ENCODE data around the gene ABTB1. TPM values are rescaled to one million over a fixed set of nuclear protein-coding genes. Genes with fewer than 3 reads are reported as not detected.
"Not testable (repeated sequence)": the region's sequence is repeated elsewhere in the genome, so short reads cannot be mapped to it uniquely, and the experiment has no call there.

Gene ABTB1
- total and polyA plus RNA-seq, 4 donors = 28.7 to 263 (median 62.6) TPM

- intact Hi-C loops (cut with DNase I) = loop anchor here in 1 of 2 donors (10.0 kb wide), 1 partner anchor 377 kb away; the partner anchor contains the start of gene SEC61A1
- no peaks in the 10 kb centered on the region for H3K4me1 ChIP-seq (ENCODE audit: control insufficient read depth in 1 of 2, insufficient read depth in 2 of 2, low read length in 2 of 2)
- no peak overlapping the region for H3K27ac ChIP-seq (ENCODE audit: low read depth in 1 of 2, low read length in 2 of 2)
- H3K4me3 ChIP-seq (ENCODE audit: low read length in 2 of 2) = no peak overlapping the region
- H3K36me3 ChIP-seq (ENCODE audit: control insufficient read depth in 1 of 2, insufficient read depth in 2 of 2, low read length in 1 of 2) = no peaks in the 10 kb centered on the region
- WGBS, 2 donors = 94 to 95% methylated on average over 8 of the region's 8 CpGs
- DNase-seq (no peak), ATAC-seq (ENCODE audit: low FRiP score) (no peak)
- no peaks in the 10 kb centered on the region for H3K27me3 ChIP-seq (ENCODE audit: control insufficient read depth in 1 of 2, insufficient read depth in 2 of 2, low read length in 1 of 2)
- H3K9me3 ChIP-seq (ENCODE audit: control insufficient read depth, low read length) = no peaks in the 10 kb centered on the region
These were observed 5.5 kb downstream of the ABTB1 start for GRCh38 chr3:127678315-127678599.

- Histone ChIP-seq H3K4me3 (ENCODE audit: low read length in 2 of 2) (no peak overlapping the region), H3K27me3 (ENCODE audit: control insufficient read depth in 1 of 2, insufficient read depth in 2 of 2, low read length in 1 of 2) (no peaks in the 10 kb centered on the region), H3K4me1 (ENCODE audit: control insufficient read depth in 1 of 2, insufficient read depth in 2 of 2, low read length in 2 of 2) (no peaks in the 10 kb centered on the region), H3K27ac (ENCODE audit: low read depth in 1 of 2, low read length in 2 of 2) (no peak overlapping the region), H3K9me3 (ENCODE audit: control insufficient read depth, low read length) (no peaks in the 10 kb centered on the region), H3K36me3 (ENCODE audit: control insufficient read depth in 1 of 2, insufficient read depth in 2 of 2, low read length in 1 of 2) (no peaks in the 10 kb centered on the region)
- intact Hi-C loops (cut with DNase I) = loop anchor here in 1 of 2 donors (10.0 kb wide), 1 partner anchor 376 kb away; the partner anchor contains the start of gene SEC61A1
- WGBS, 2 donors = 75 to 78% methylated on average over 12 of the region's 12 CpGs
- DNase-seq = peak; percentile 43 to 53
- ATAC-seq (ENCODE audit: low FRiP score) = no peak
These were observed 6.1 kb downstream of the ABTB1 start for GRCh38 chr3:127678611-127679533.

GRCh38 chr3:127679534-127680145, 6.9 kb downstream of the ABTB1 start:
- whole genome bisulfite sequencing, 2 donors = 86 to 88% methylated on average over 21 of the region's 21 CpGs
- no peaks in the 10 kb centered on the region for H3K4me1 ChIP-seq (ENCODE audit: control insufficient read depth in 1 of 2, insufficient read depth in 2 of 2, low read length in 2 of 2)
- ATAC-seq (ENCODE audit: low FRiP score) (no peak), DNase-seq (peak; percentile 34 to 61)
- no peak overlapping the region for H3K4me3 ChIP-seq (ENCODE audit: low read length in 2 of 2)
- intact Hi-C loops (cut with DNase I) = loop anchor here in 1 of 2 donors (10.0 kb wide), 1 partner anchor 375 kb away; the partner anchor contains the start of gene SEC61A1
- H3K9me3 ChIP-seq (ENCODE audit: control insufficient read depth, low read length) = no peaks in the 10 kb centered on the region
- no peaks in the 10 kb centered on the region for H3K27me3 ChIP-seq (ENCODE audit: control insufficient read depth in 1 of 2, insufficient read depth in 2 of 2, low read length in 1 of 2)
- H3K27ac ChIP-seq (ENCODE audit: low read depth in 1 of 2, low read length in 2 of 2) = no peak overlapping the region
- no peaks in the 10 kb centered on the region for H3K36me3 ChIP-seq (ENCODE audit: control insufficient read depth in 1 of 2, insufficient read depth in 2 of 2, low read length in 1 of 2)

- H3K4me3 ChIP-seq (ENCODE audit: low read length in 2 of 2) = no peak overlapping the region
- 95% methylated on average over 20 to 21 of the region's 21 CpGs for WGBS, 2 donors
- DNase-seq (peak; percentile 26 to 66), ATAC-seq (ENCODE audit: low FRiP score) (no peak)
- H3K4me1 ChIP-seq (ENCODE audit: control insufficient read depth in 1 of 2, insufficient read depth in 2 of 2, low read length in 2 of 2) = no peaks in the 10 kb centered on the region
- no peaks in the 10 kb centered on the region for H3K36me3 ChIP-seq (ENCODE audit: control insufficient read depth in 1 of 2, insufficient read depth in 2 of 2, low read length in 1 of 2)
- intact Hi-C loops (cut with DNase I) = no loop called here
- no peaks in the 10 kb centered on the region for H3K9me3 ChIP-seq (ENCODE audit: control insufficient read depth, low read length)
- H3K27me3 ChIP-seq (ENCODE audit: control insufficient read depth in 1 of 2, insufficient read depth in 2 of 2, low read length in 1 of 2) = no peaks in the 10 kb centered on the region
- no peak overlapping the region for H3K27ac ChIP-seq (ENCODE audit: low read depth in 1 of 2, low read length in 2 of 2)
These were observed 7.5 kb downstream of the ABTB1 start for GRCh38 chr3:127680146-127680661.

- no peak for ATAC-seq (ENCODE audit: low FRiP score)
- no peak overlapping the region for H3K4me3 ChIP-seq (ENCODE audit: low read length in 2 of 2)
- no peaks in the 10 kb centered on the region for H3K36me3 ChIP-seq (ENCODE audit: control insufficient read depth in 1 of 2, insufficient read depth in 2 of 2, low read length in 1 of 2)
- intact Hi-C loops (cut with DNase I) = no loop called here
- peak in 1 of 2 donors; percentile 59 for DNase-seq
- H3K27me3 ChIP-seq (ENCODE audit: control insufficient read depth in 1 of 2, insufficient read depth in 2 of 2, low read length in 1 of 2) = no peaks in the 10 kb centered on the region
- no peaks in the 10 kb centered on the region for H3K4me1 ChIP-seq (ENCODE audit: control insufficient read depth in 1 of 2, insufficient read depth in 2 of 2, low read length in 2 of 2)
- H3K27ac ChIP-seq (ENCODE audit: low read depth in 1 of 2, low read length in 2 of 2) = no peak overlapping the region
- no peaks in the 10 kb centered on the region for H3K9me3 ChIP-seq (ENCODE audit: control insufficient read depth, low read length)
- WGBS, 2 donors = 93 to 96% methylated on average over 1 of the region's 1 CpG
These were observed 8.1 kb downstream of the ABTB1 start for GRCh38 chr3:127680798-127681221.

GRCh38 chr3:127682175-127682554, 9.4 kb downstream of the ABTB1 start:
- H3K36me3 ChIP-seq (ENCODE audit: control insufficient read depth in 1 of 2, insufficient read depth in 2 of 2, low read length in 1 of 2); H3K4me3 ChIP-seq (ENCODE audit: low read length in 2 of 2); ATAC-seq (ENCODE audit: low FRiP score); intact Hi-C loops (cut with DNase I); H3K4me1 ChIP-seq (ENCODE audit: control insufficient read depth in 1 of 2, insufficient read depth in 2 of 2, low read length in 2 of 2); H3K9me3 ChIP-seq (ENCODE audit: control insufficient read depth, low read length); H3K27ac ChIP-seq (ENCODE audit: low read depth in 1 of 2, low read length in 2 of 2); H3K27me3 ChIP-seq (ENCODE audit: control insufficient read depth in 1 of 2, insufficient read depth in 2 of 2, low read length in 1 of 2): not testable (repeated sequence)
- DNase-seq = peak in 1 of 2 donors; percentile 20
- WGBS, 2 donors = 94 to 95% methylated on average over 6 of the region's 6 CpGs

GRCh38 chr3:127682561-127682960, 9.8 kb downstream of the ABTB1 start:
- ATAC-seq (ENCODE audit: low FRiP score) = no peak
- intact Hi-C loops (cut with DNase I) = no loop called here
- WGBS, 2 donors = 87% methylated on average over 8 of the region's 8 CpGs

GRCh38 chr3:127684871-127685707, 12.3 kb downstream of the ABTB1 start:
- H3K27me3 ChIP-seq (ENCODE audit: control insufficient read depth in 1 of 2, insufficient read depth in 2 of 2, low read length in 1 of 2) = no peaks in the 10 kb centered on the region
- WGBS, 2 donors = 84 to 86% methylated on average over 22 of the region's 22 CpGs
- H3K27ac ChIP-seq (ENCODE audit: low read depth in 1 of 2, low read length in 2 of 2) = no peak overlapping the region
- no peaks in the 10 kb centered on the region for H3K36me3 ChIP-seq (ENCODE audit: control insufficient read depth in 1 of 2, insufficient read depth in 2 of 2, low read length in 1 of 2)
- DNase-seq (peak; percentile 44 to 50), ATAC-seq (ENCODE audit: low FRiP score) (no peak)
- H3K9me3 ChIP-seq (ENCODE audit: control insufficient read depth, low read length) = no peaks in the 10 kb centered on the region
- H3K4me3 ChIP-seq (ENCODE audit: low read length in 2 of 2) = no peak overlapping the region
- H3K4me1 ChIP-seq (ENCODE audit: control insufficient read depth in 1 of 2, insufficient read depth in 2 of 2, low read length in 2 of 2) = no peaks in the 10 kb centered on the region
- intact Hi-C loops (cut with DNase I) = no loop called here

More at GRCh38 chr3:127682561-127682960, 9.8 kb downstream of the ABTB1 start:
- Histone ChIP-seq H3K9me3 (ENCODE audit: control insufficient read depth, low read length) (no peaks in the 10 kb centered on the region), H3K4me1 (ENCODE audit: control insufficient read depth in 1 of 2, insufficient read depth in 2 of 2, low read length in 2 of 2) (no peaks in the 10 kb centered on the region), H3K36me3 (ENCODE audit: control insufficient read depth in 1 of 2, insufficient read depth in 2 of 2, low read length in 1 of 2) (no peaks in the 10 kb centered on the region), H3K27ac (ENCODE audit: low read depth in 1 of 2, low read length in 2 of 2) (no peak overlapping the region), H3K4me3 (ENCODE audit: low read length in 2 of 2) (no peak overlapping the region), H3K27me3 (ENCODE audit: control insufficient read depth in 1 of 2, insufficient read depth in 2 of 2, low read length in 1 of 2) (no peaks in the 10 kb centered on the region)
- peak; percentile 31 to 63 for DNase-seq

Measured in aorta (tissue), 5 donors.